ENCODE measurements around the gene HSPA12B. TPM values are rescaled to one million over a fixed set of nuclear protein-coding genes. Genes with fewer than 3 reads are reported as not detected.

The HSPA12B gene
- total RNA-seq, 2 donors from 2014 or later = 1.5 to 1.7 TPM

DNA sequence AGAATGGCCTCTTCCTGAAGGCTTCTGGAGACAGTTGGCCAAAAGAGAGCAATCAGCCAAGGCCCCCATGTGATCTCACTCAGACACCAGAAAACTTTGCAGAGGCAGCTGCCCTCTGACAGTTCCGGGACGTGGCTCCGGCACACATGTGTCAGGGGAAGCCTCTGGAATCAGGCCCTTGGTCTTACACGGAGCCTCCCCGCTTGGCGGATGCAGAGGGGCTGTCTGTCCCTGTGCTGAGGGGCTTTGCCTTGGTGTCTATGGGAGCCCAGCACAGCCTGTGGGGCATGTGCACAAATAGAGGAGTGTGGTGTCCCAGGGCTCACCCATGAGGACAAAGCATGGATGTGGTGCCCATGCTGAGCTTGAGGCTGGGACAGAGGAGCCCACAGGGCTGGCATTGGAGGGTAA, 33.9 kb upstream of the HSPA12B start:
- H3K4me1 ChIP-seq = no peaks in the 10 kb centered on the region
- no peak overlapping the region for H3K4me3 ChIP-seq
- H3K27ac ChIP-seq = no peak overlapping the region
- no peaks in the 10 kb centered on the region for H3K27me3 ChIP-seq
- H3K36me3 ChIP-seq = no peaks in the 10 kb centered on the region
- DNase-seq = no peak
- intact Hi-C loops (cut with DNase I) = no loop called here
- TF ChIP-seq, protein P1, sequence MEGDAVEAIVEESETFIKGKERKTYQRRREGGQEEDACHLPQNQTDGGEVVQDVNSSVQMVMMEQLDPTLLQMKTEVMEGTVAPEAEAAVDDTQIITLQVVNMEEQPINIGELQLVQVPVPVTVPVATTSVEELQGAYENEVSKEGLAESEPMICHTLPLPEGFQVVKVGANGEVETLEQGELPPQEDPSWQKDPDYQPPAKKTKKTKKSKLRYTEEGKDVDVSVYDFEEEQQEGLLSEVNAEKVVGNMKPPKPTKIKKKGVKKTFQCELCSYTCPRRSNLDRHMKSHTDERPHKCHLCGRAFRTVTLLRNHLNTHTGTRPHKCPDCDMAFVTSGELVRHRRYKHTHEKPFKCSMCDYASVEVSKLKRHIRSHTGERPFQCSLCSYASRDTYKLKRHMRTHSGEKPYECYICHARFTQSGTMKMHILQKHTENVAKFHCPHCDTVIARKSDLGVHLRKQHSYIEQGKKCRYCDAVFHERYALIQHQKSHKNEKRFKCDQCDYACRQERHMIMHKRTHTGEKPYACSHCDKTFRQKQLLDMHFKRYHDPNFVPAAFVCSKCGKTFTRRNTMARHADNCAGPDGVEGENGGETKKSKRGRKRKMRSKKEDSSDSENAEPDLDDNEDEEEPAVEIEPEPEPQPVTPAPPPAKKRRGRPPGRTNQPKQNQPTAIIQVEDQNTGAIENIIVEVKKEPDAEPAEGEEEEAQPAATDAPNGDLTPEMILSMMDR (IDR thresholded peaks at IDR 0.05) = no peak
- H3K9me3 ChIP-seq = no peaks in the 10 kb centered on the region
- no peak overlapping the region for H3K9ac ChIP-seq (ENCODE audit: low read depth in 2 of 2, low read length in 2 of 2)

DNA sequence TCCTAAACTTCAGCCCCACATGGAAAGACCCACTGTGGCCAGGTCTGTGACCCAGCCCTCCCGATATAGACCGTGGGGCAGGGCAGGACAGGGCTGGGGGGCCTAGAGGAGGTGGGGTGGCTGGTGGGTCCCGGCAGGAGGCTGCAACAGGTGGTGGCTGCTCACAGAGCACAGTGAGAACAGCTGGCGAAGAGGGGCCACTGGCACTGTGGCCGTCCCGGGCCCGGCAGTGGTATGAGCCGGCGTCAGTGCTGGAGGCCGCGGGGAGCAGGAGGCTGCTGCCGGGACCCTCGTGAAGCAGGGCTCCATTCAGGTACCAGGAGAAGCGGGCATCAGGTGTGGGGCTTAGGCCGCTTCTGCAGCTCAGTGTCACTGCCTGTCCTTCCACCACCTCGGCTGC, 33.4 kb upstream of the HSPA12B start:
- Histone ChIP-seq H3K36me3 (no peaks in the 10 kb centered on the region), H3K4me1 (no peaks in the 10 kb centered on the region), H3K9ac (ENCODE audit: low read depth in 2 of 2, low read length in 2 of 2) (no peak overlapping the region), H3K9me3 (no peaks in the 10 kb centered on the region), H3K27ac (no peak overlapping the region), H3K4me3 (no peak overlapping the region), H3K27me3 (no peaks in the 10 kb centered on the region)
- no peak for DNase-seq
- TF ChIP-seq, protein P1 (IDR thresholded peaks at IDR 0.05) = no peak
- intact Hi-C loops (cut with DNase I) = no loop called here

DNA sequence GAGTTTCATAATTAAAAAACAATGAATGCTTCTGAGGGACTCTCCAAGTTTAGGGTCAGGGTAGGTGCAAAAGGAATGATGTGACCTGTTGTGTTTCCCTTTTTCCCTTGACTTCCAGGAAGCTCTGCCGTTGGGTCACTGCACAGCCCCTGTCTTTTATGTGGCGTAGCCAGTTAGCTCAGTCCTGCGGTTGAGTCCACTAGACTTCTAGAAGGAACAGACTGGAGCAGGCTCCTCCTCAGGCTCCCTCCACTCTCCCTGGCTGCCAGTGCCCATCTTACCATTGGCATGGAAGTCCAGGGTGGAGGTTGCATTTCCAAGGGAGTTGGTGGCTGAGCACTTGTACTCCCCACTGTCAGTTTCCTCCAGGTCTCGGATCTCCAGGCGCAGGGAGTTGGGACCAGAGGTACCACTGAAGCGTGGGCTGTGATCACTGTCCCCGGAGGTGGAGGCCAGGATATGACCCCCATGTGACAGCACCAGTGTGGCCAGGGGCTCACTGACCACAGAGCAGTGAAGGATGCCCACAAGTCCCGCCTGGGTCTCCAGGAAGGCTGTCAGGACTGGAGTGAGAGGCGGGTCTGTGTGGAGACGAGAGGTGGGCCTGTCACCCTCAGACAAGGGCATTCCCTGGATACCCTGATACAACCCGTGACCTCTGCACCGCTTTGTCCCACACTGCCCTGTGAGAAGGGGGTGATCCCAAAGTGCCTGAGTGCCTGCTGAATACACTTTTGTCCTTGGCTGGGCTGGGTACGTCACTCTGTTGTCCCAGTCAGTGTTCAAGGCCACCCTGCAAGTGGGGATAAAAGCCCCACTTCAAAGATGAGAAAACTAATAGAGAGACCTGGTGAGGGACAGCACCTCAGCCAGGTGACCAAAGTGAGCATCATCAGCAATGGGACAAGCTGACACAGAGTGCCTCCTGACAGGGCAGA, 31.2 kb upstream of the HSPA12B start:
- H3K4me3 ChIP-seq = no peak overlapping the region
- no peak overlapping the region for H3K9ac ChIP-seq (ENCODE audit: low read depth in 2 of 2, low read length in 2 of 2)
- DNase-seq = no peak
- H3K4me1 ChIP-seq = no peaks in the 10 kb centered on the region
- H3K27me3 ChIP-seq = no peaks in the 10 kb centered on the region
- intact Hi-C loops (cut with DNase I) = no loop called here
- no peak overlapping the region for H3K27ac ChIP-seq
- TF ChIP-seq, protein P1 (IDR thresholded peaks at IDR 0.05) = no peak
- H3K9me3 ChIP-seq = no peaks in the 10 kb centered on the region
- no peaks in the 10 kb centered on the region for H3K36me3 ChIP-seq

DNA sequence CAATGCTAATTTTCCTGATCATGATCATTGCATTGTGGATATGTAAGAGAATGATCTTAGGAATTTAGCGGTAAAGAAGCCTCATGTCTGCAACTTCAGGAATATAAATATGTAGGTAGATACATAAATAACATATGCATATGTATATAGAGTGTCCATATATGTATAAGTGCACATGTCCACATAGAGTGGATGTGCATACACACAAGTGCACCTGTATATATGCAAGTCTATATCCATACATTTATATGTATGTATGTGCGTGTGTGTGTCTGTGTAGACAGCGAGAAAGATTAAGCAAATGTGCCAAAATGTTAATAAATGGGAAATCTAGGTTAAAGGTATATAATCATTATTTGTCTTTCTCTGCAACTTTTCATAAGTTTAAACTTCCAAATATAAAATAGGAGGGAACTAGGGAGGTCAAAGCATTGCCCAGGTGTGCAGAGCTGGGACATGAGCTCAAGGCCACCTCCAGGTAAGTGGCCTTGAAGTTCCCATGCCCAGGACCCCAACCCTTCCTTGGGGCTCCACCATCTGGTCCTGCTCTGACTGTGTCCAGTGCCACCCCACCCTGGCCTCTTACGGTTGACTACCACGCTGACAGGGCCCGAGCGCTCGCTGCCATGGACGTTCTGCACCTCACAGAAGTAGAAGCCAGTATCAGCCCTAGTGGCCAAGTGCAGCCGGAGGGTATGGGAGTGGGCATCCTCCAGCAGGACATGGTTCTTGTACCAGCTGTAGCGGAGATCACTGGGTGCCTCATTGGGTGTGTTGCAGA, 29.7 kb upstream of the HSPA12B start:
- Histone ChIP-seq H3K9ac (ENCODE audit: low read depth in 2 of 2, low read length in 2 of 2) (no peak overlapping the region), H3K4me1 (no peaks in the 10 kb centered on the region), H3K36me3 (no peaks in the 10 kb centered on the region), H3K27me3 (no peaks in the 10 kb centered on the region), H3K9me3 (no peaks in the 10 kb centered on the region), H3K4me3 (no peak overlapping the region), H3K27ac (no peak overlapping the region)
- TF ChIP-seq, protein P1 (IDR thresholded peaks at IDR 0.05) = no peak
- no peak for DNase-seq
- intact Hi-C loops (cut with DNase I) = no loop called here

DNA sequence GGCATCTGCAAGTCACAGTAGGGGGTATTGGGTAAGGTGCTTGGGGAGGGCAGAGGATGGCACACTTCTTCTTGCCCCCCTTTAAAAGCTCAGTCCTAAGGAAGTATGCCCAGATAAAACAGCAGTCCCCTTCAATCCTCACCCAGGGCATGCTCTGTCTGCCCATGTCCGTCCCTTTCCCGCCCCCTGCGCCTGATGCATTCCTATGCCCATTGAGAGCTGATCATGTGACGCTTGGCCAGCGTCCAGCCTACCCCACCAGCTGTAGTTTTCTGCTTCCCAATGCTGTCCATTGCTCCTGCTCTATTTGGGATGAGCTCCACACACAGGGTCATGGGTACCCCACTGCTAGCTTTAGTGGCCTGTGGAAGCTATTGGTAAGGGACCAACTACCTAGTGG, 28.4 kb upstream of the HSPA12B start:
- Histone ChIP-seq H3K27me3 (no peaks in the 10 kb centered on the region), H3K27ac (no peak overlapping the region), H3K9ac (ENCODE audit: low read depth in 2 of 2, low read length in 2 of 2) (no peak overlapping the region), H3K4me1 (no peaks in the 10 kb centered on the region), H3K4me3 (no peak overlapping the region), H3K9me3 (no peaks in the 10 kb centered on the region), H3K36me3 (no peaks in the 10 kb centered on the region)
- intact Hi-C loops (cut with DNase I) = no loop called here
- TF ChIP-seq, protein P1 (IDR thresholded peaks at IDR 0.05) = no peak
- no peak for DNase-seq
